Prostate gland (tissue), 2 donors: ENCODE measurements around the gene LGR4.

Source experiments
- POLR2A ChIP-seq: fragments of 450-650 bp; IDR thresholded peaks from one replicate; pipeline ENCODE4 v1.6.1; 2016; ENCODE audit warnings: antibody characterized with exemption, mild to moderate bottlenecking
- POLR2AphosphoS5 ChIP-seq: sonication (generic); formaldehyde crosslinking; IDR thresholded peaks from one replicate; pipeline ENCODE4 v1.6.1; 2017; ENCODE audit warnings: antibody characterized with exemption
- TF ChIP-seq, protein P1 (sequence below), 4 experiments: fragments of 200-600 bp in 2 of 4; fragments of 450-650 bp in 2 of 4; sonication (generic) in 2 of 4; IDR thresholded peaks; 1 replicate in 3 of 4; 2 replicates in 1 of 4; pipeline ENCODE4 v1.5.1; 2016 to 2019; ENCODE audit warnings: antibody characterized with exemption in 4 of 4, mild to moderate bottlenecking in 2 of 4, moderate library complexity in 2 of 4

DNA sequence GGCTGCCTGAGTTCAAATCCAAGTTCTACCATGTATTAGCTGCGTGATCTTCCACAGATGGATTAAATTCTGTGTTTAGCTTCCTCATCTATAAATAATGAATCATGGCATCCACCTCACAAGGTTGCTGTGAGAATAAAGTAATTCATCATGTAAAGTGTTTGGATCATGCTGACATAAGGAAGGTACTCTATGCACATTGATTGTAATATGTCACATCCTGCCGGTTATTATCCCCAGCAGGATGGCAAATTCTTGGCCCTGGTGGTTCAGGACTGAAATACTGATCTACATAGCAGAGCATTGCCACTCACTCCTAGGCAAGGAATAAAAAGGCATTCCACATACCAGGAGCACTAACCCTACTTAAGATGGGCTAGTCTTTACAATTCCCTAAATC, 40.8 kb downstream of the LGR4 start:
- TF ChIP-seq, protein P1, sequence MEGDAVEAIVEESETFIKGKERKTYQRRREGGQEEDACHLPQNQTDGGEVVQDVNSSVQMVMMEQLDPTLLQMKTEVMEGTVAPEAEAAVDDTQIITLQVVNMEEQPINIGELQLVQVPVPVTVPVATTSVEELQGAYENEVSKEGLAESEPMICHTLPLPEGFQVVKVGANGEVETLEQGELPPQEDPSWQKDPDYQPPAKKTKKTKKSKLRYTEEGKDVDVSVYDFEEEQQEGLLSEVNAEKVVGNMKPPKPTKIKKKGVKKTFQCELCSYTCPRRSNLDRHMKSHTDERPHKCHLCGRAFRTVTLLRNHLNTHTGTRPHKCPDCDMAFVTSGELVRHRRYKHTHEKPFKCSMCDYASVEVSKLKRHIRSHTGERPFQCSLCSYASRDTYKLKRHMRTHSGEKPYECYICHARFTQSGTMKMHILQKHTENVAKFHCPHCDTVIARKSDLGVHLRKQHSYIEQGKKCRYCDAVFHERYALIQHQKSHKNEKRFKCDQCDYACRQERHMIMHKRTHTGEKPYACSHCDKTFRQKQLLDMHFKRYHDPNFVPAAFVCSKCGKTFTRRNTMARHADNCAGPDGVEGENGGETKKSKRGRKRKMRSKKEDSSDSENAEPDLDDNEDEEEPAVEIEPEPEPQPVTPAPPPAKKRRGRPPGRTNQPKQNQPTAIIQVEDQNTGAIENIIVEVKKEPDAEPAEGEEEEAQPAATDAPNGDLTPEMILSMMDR (IDR thresholded peaks at IDR 0.05), result no peak
- TF ChIP-seq POLR2AphosphoS5 (no peak), POLR2A (no peak)
